ENCODE data around the gene CHD5.

CHD5 gene

DNA sequence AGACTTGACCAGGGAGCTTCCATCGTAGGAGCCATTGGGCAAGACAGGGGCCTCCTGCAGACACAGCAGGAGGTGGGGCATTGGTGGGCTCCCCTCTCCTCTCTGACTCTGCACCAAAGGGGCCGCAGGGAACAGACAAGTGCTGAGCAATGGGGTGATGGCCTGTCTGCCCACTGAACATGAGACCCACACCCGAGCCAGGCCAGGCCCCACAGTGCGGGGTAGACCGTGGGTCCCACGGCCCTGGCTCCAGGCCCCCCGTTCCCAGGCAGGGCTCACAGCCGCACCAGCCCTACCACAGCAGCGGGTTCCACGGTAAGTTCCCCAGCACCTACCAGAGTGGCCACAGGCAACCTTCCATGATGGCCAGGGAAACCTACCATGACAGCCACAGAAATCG lies 45.9 kb downstream of the CHD5 start:
- H2BK15ac ChIP-seq (ENCODE audit: low read depth, poor library complexity, severe bottlenecking): no peak overlapping the region
- no peak overlapping the region for H4K91ac ChIP-seq (ENCODE audit: low read length)
- no peak overlapping the region for H2BK12ac ChIP-seq (ENCODE audit: low read length in 2 of 2)
- H3K27ac ChIP-seq (ENCODE audit: low read length, poor library complexity, severe bottlenecking): no peak overlapping the region
- no peak overlapping the region for H3K4ac ChIP-seq (ENCODE audit: low read depth in 1 of 2, low read length in 2 of 2)
- no peak overlapping the region for H2AFZ ChIP-seq (ENCODE audit: low read depth, low read length)
- no peak overlapping the region for H2BK5ac ChIP-seq (ENCODE audit: low read depth, low read length, poor library complexity, severe bottlenecking)
- H3K18ac ChIP-seq (ENCODE audit: low read depth in 1 of 2, low read length in 2 of 2): no peak overlapping the region
- H3K4me1 ChIP-seq (ENCODE audit: control insufficient read depth, insufficient read depth, low read depth, low read length): no peaks in the 10 kb centered on the region
- no peak overlapping the region for H4K8ac ChIP-seq (ENCODE audit: low read length)
- no peaks in the 10 kb centered on the region for H3K36me3 ChIP-seq (ENCODE audit: control insufficient read depth in 1 of 2, insufficient read depth in 2 of 2, low read depth in 1 of 2, low read length in 2 of 2)
- no peak overlapping the region for H2AK5ac ChIP-seq (ENCODE audit: low read length, severe bottlenecking)
- H3K4me2 ChIP-seq (ENCODE audit: low read length, poor library complexity, severe bottlenecking): no peak overlapping the region
- no peak for DNase-seq
- no peak overlapping the region for H3K9ac ChIP-seq (ENCODE audit: low read length)
- no peak overlapping the region for H2BK120ac ChIP-seq (ENCODE audit: low read depth, low read length)
- H3K27me3 ChIP-seq (ENCODE audit: control insufficient read depth in 1 of 2, insufficient read depth in 1 of 2, low read length in 2 of 2): peaks cover 0 to 34% of the 10 kb centered on the region in 2 experiments
- H3K23ac ChIP-seq (ENCODE audit: low read length in 2 of 2): no peak overlapping the region
- H3K4me3 ChIP-seq (ENCODE audit: insufficient read depth in 1 of 2, low read depth in 1 of 2, low read length in 2 of 2): no peak overlapping the region
- H3K9me3 ChIP-seq (ENCODE audit: control insufficient read depth, low read length): peaks cover 16% of the 10 kb centered on the region
- no peak overlapping the region for H3K14ac ChIP-seq (ENCODE audit: low read length in 2 of 2)
- H3K79me1 ChIP-seq (replicated peaks; ENCODE audit: low read length, poor library complexity, severe bottlenecking): no peaks in the 10 kb centered on the region
- WGBS: 86% methylated on average over 11 of the region's 11 CpGs

DNA sequence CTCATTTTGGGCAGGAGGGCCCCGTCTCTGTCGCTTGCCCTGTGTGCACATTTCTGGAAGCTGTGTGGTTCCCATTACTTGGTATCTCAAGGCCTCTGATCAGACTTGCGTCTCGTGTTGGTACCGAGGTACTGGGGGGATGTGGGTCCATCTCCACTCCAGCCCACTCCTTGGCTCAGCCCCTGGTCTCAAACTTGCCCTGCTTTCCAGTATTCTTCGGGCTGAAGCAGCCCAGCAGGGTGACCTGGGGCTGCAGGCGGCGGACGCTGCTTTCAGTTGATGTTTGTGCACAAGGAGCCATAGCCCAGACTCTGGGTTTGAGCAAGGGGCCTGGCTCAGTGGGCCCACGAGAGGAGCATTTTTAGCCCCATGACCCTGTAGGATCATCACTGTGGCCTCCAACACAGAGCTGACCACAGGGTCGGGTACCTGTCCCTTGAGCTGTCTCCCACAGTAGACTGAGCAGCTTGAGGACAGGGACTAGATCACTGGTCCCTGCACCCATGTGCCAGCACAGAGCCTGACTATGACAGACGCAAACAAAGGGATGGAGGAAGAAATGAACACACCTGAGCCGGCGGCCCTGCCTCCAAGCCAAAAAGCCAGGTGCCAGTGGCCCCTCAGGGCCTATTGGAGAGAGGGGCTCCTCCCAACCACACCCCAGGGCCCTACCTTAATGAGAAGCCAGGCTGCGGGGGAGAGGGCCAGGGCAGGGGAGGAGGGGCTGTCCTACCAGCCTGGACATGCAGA lies 46.8 kb downstream of the CHD5 start:
- 80% methylated on average over 15 of the region's 15 CpGs for WGBS
- H3K4ac ChIP-seq (ENCODE audit: low read depth in 1 of 2, low read length in 2 of 2): no peak overlapping the region
- H3K9ac ChIP-seq (ENCODE audit: low read length): no peak overlapping the region
- no peaks in the 10 kb centered on the region for H3K79me1 ChIP-seq (replicated peaks; ENCODE audit: low read length, poor library complexity, severe bottlenecking)
- no peak overlapping the region for H3K27ac ChIP-seq (ENCODE audit: low read length, poor library complexity, severe bottlenecking)
- no peak overlapping the region for H3K4me2 ChIP-seq (ENCODE audit: low read length, poor library complexity, severe bottlenecking)
- H2BK120ac ChIP-seq (ENCODE audit: low read depth, low read length): no peak overlapping the region
- no peak overlapping the region for H2BK5ac ChIP-seq (ENCODE audit: low read depth, low read length, poor library complexity, severe bottlenecking)
- no peak overlapping the region for H4K8ac ChIP-seq (ENCODE audit: low read length)
- H3K23ac ChIP-seq (ENCODE audit: low read length in 2 of 2): no peak overlapping the region
- H3K18ac ChIP-seq (ENCODE audit: low read depth in 1 of 2, low read length in 2 of 2): no peak overlapping the region
- H3K36me3 ChIP-seq (ENCODE audit: control insufficient read depth in 1 of 2, insufficient read depth in 2 of 2, low read depth in 1 of 2, low read length in 2 of 2): no peaks in the 10 kb centered on the region
- no peak overlapping the region for H2AFZ ChIP-seq (ENCODE audit: low read depth, low read length)
- no peak overlapping the region for H2BK15ac ChIP-seq (ENCODE audit: low read depth, poor library complexity, severe bottlenecking)
- no peak for DNase-seq
- no peak overlapping the region for H3K14ac ChIP-seq (ENCODE audit: low read length in 2 of 2)
- no peaks in the 10 kb centered on the region for H3K4me1 ChIP-seq (ENCODE audit: control insufficient read depth, insufficient read depth, low read depth, low read length)
- peaks cover 16% of the 10 kb centered on the region for H3K9me3 ChIP-seq (ENCODE audit: control insufficient read depth, low read length)
- no peak overlapping the region for H2AK5ac ChIP-seq (ENCODE audit: low read length, severe bottlenecking)
- no peak overlapping the region for H2BK12ac ChIP-seq (ENCODE audit: low read length in 2 of 2)
- H3K27me3 ChIP-seq (ENCODE audit: control insufficient read depth in 1 of 2, insufficient read depth in 1 of 2, low read length in 2 of 2): peaks cover 0 to 32% of the 10 kb centered on the region in 2 experiments
- H3K4me3 ChIP-seq (ENCODE audit: insufficient read depth in 1 of 2, low read depth in 1 of 2, low read length in 2 of 2): no peak overlapping the region
- no peak overlapping the region for H4K91ac ChIP-seq (ENCODE audit: low read length)

DNA sequence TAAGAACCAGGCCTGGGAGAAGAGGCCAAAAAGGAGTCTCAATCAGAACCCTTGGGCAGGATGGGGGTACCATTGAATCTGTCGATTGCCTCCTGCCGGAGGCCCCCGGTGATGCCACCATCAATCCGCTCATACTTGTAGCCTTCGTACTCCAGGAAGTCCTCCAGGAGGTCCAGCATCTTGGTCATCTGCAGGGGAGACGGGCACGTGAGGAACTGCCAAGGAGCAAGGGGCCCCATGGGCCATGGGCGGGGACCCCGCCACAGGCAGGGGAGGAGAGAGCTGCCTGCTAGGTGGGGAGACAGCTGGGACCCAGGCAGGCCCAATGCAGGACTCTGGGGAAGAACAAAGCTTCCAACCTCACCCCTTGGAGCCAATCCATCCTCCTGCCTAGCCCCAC lies 48.6 kb downstream of the CHD5 start:
- Histone ChIP-seq H3K9me3 (ENCODE audit: control insufficient read depth, low read length) (peaks cover 16% of the 10 kb centered on the region), H2AFZ (ENCODE audit: low read depth, low read length) (no peak overlapping the region), H3K23ac (ENCODE audit: low read length in 2 of 2) (no peak overlapping the region), H3K27me3 (ENCODE audit: control insufficient read depth in 1 of 2, insufficient read depth in 1 of 2, low read length in 2 of 2) (peaks cover 0 to 38% of the 10 kb centered on the region in 2 experiments), H3K4me2 (ENCODE audit: low read length, poor library complexity, severe bottlenecking) (no peak overlapping the region), H2AK5ac (ENCODE audit: low read length, severe bottlenecking) (no peak overlapping the region), H2BK5ac (ENCODE audit: low read depth, low read length, poor library complexity, severe bottlenecking) (no peak overlapping the region), H3K36me3 (ENCODE audit: control insufficient read depth in 1 of 2, insufficient read depth in 2 of 2, low read depth in 1 of 2, low read length in 2 of 2) (no peaks in the 10 kb centered on the region), H3K4me1 (ENCODE audit: control insufficient read depth, insufficient read depth, low read depth, low read length) (peaks cover 4% of the 10 kb centered on the region), H4K91ac (ENCODE audit: low read length) (no peak overlapping the region), H3K4ac (ENCODE audit: low read depth in 1 of 2, low read length in 2 of 2) (no peak overlapping the region), H4K8ac (ENCODE audit: low read length) (no peak overlapping the region), H2BK15ac (ENCODE audit: low read depth, poor library complexity, severe bottlenecking) (no peak overlapping the region), H3K18ac (ENCODE audit: low read depth in 1 of 2, low read length in 2 of 2) (no peak overlapping the region), H2BK120ac (ENCODE audit: low read depth, low read length) (no peak overlapping the region), H2BK12ac (ENCODE audit: low read length in 2 of 2) (no peak overlapping the region), H3K27ac (ENCODE audit: low read length, poor library complexity, severe bottlenecking) (no peak overlapping the region), H3K4me3 (ENCODE audit: insufficient read depth in 1 of 2, low read depth in 1 of 2, low read length in 2 of 2) (no peak overlapping the region), H3K14ac (ENCODE audit: low read length in 2 of 2) (no peak overlapping the region), H3K9ac (ENCODE audit: low read length) (no peak overlapping the region), H3K79me1 (replicated peaks; ENCODE audit: low read length, poor library complexity, severe bottlenecking) (no peaks in the 10 kb centered on the region)
- no peak for DNase-seq
- 92% methylated on average over 9 of the region's 9 CpGs for WGBS

DNA sequence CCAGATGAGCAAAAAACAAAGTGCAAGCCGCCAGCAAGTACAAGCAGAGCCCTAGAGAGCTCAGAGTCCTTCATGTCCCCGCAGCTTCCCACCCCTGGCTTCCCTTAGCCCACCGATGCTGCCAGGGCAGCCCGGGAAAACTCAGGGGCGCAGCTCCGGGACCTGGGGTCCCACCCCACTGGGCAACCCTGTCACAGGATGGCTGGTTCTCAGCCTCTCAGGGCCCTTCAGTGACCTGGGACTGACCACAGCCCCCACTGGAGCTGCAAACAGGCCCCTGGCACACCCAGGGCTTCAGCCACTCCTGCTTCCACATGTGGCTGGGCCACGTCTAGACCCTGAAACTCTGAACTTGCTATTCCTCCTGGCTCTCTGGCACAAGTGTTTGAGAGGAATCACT lies 49.5 kb downstream of the CHD5 start:
- H3K18ac ChIP-seq (ENCODE audit: low read depth in 1 of 2, low read length in 2 of 2): no peak overlapping the region
- H4K91ac ChIP-seq (ENCODE audit: low read length): no peak overlapping the region
- no peak overlapping the region for H2BK120ac ChIP-seq (ENCODE audit: low read depth, low read length)
- H2BK12ac ChIP-seq (ENCODE audit: low read length in 2 of 2): no peak overlapping the region
- H2AK5ac ChIP-seq (ENCODE audit: low read length, severe bottlenecking): no peak overlapping the region
- H2BK15ac ChIP-seq (ENCODE audit: low read depth, poor library complexity, severe bottlenecking): no peak overlapping the region
- no peak overlapping the region for H2BK5ac ChIP-seq (ENCODE audit: low read depth, low read length, poor library complexity, severe bottlenecking)
- H3K4me3 ChIP-seq (ENCODE audit: insufficient read depth in 1 of 2, low read depth in 1 of 2, low read length in 2 of 2): no peak overlapping the region
- no peak overlapping the region for H3K9ac ChIP-seq (ENCODE audit: low read length)
- no peaks in the 10 kb centered on the region for H3K36me3 ChIP-seq (ENCODE audit: control insufficient read depth in 1 of 2, insufficient read depth in 2 of 2, low read depth in 1 of 2, low read length in 2 of 2)
- H3K14ac ChIP-seq (ENCODE audit: low read length in 2 of 2): no peak overlapping the region
- H3K4me1 ChIP-seq (ENCODE audit: control insufficient read depth, insufficient read depth, low read depth, low read length): peaks cover 4% of the 10 kb centered on the region
- H2AFZ ChIP-seq (ENCODE audit: low read depth, low read length): no peak overlapping the region
- peaks cover 16% of the 10 kb centered on the region for H3K9me3 ChIP-seq (ENCODE audit: control insufficient read depth, low read length)
- H3K4ac ChIP-seq (ENCODE audit: low read depth in 1 of 2, low read length in 2 of 2): no peak overlapping the region
- no peak overlapping the region for H4K8ac ChIP-seq (ENCODE audit: low read length)
- no peak overlapping the region for H3K27ac ChIP-seq (ENCODE audit: low read length, poor library complexity, severe bottlenecking)
- H3K27me3 ChIP-seq (ENCODE audit: control insufficient read depth in 1 of 2, insufficient read depth in 1 of 2, low read length in 2 of 2): peaks cover 0 to 38% of the 10 kb centered on the region in 2 experiments
- 85% methylated on average over 7 of the region's 7 CpGs for WGBS
- H3K23ac ChIP-seq (ENCODE audit: low read length in 2 of 2): no peak overlapping the region
- no peaks in the 10 kb centered on the region for H3K79me1 ChIP-seq (replicated peaks; ENCODE audit: low read length, poor library complexity, severe bottlenecking)
- no peak for DNase-seq
- H3K4me2 ChIP-seq (ENCODE audit: low read length, poor library complexity, severe bottlenecking): no peak overlapping the region
